Stimulated activated CD4-positive, alpha-beta T cell treated with anti-CD3 and anti-CD28 coated beads, Interleukin-1b, Interleukin-23, amount 100 ng/mL, for 24 hours (primary cell): ENCODE measurements around the gene IGF2BP2.
"Not testable (repeated sequence)": the region's sequence is repeated elsewhere in the genome, so short reads cannot be mapped to it uniquely, and the experiment has no call there.

Experiments used
- DNase-seq, 4 experiments: peaks; one replicate each; pipeline ENCODE4 v3.0.0-alpha.2; 2020; ENCODE audit warnings: low read depth in 4 of 4, low spot score in 1 of 4

The IGF2BP2 gene

GRCh38 chr3:185807445-185808068, 17.3 kb downstream of the IGF2BP2 start:
- DNase-seq, result no peak

GRCh38 chr3:185798831-185799110, 26.1 kb downstream of the IGF2BP2 start:
- not testable (repeated sequence) for DNase-seq

- no peak for DNase-seq
Observed at GRCh38 chr3:185797993-185798830, 26.6 kb downstream of the IGF2BP2 start.

GRCh38 chr3:185797108-185797881, 27.5 kb downstream of the IGF2BP2 start:
- DNase-seq, result no peak

- DNase-seq, result no peak
Observed at GRCh38 chr3:185796431-185797107, 28.3 kb downstream of the IGF2BP2 start.

- DNase-seq, result no peak
Observed at GRCh38 chr3:185793381-185793780, 31.5 kb downstream of the IGF2BP2 start.

GRCh38 chr3:185792955-185793354, 31.9 kb downstream of the IGF2BP2 start:
- DNase-seq, result no peak

- no peak for DNase-seq
Observed at GRCh38 chr3:185789891-185790830, 34.7 kb downstream of the IGF2BP2 start.

- DNase-seq, result no peak
Observed at GRCh38 chr3:185789134-185789533, 35.7 kb downstream of the IGF2BP2 start.

- no peak for DNase-seq
Observed at GRCh38 chr3:185788292-185788691, 36.5 kb downstream of the IGF2BP2 start.

GRCh38 chr3:185786956-185787877, 37.6 kb downstream of the IGF2BP2 start:
- DNase-seq, result no peak

GRCh38 chr3:185786258-185786657, 38.6 kb downstream of the IGF2BP2 start:
- DNase-seq, result not testable (repeated sequence)

- no peak for DNase-seq
Observed at GRCh38 chr3:185784317-185784716, 40.5 kb downstream of the IGF2BP2 start.

- no peak for DNase-seq
Observed at GRCh38 chr3:185781759-185782158, 43.1 kb downstream of the IGF2BP2 start.

- no peak for DNase-seq
Observed at GRCh38 chr3:185779461-185779860, 45.4 kb downstream of the IGF2BP2 start.

GRCh38 chr3:185778821-185779220, 46.0 kb downstream of the IGF2BP2 start:
- DNase-seq, result no peak

- no peak for DNase-seq
Observed at GRCh38 chr3:185778094-185778493, 46.7 kb downstream of the IGF2BP2 start.

- no peak for DNase-seq
Observed at GRCh38 chr3:185770109-185770508, 54.7 kb downstream of the IGF2BP2 start.

GRCh38 chr3:185768578-185768982, 56.3 kb downstream of the IGF2BP2 start:
- DNase-seq, result peak; percentile 23 to 42 (median 32)
